H9 (cell line): ENCODE results near the gene CCDC80. TPM values are rescaled to one million over a fixed set of nuclear protein-coding genes. Genes with fewer than 3 reads are reported as not detected.

Experiments used
- DNase-seq: peaks from one replicate; pipeline ENCODE4 v3.0.0-alpha.2; 2017
- H2AFZ ChIP-seq: one replicate; pipeline ENCODE4 v1.6.1; 2013; ENCODE audit warnings: mild to moderate bottlenecking, low read length, control low read depth, moderate library complexity
- H2AK5ac ChIP-seq: 2 replicates; pipeline ENCODE4 v1.6.1; 2013; ENCODE audit warnings: low read length, control low read depth, mixed read lengths; ENCODE audit not compliant: insufficient read length
- H2BK120ac ChIP-seq: one replicate; pipeline ENCODE4 v1.6.1; 2013; ENCODE audit warnings: low read depth, mild to moderate bottlenecking, low read length, control low read depth, inconsistent platforms; ENCODE audit not compliant: poor library complexity, severe bottlenecking
- H2BK12ac ChIP-seq: 2 replicates; pipeline ENCODE4 v1.6.1; 2013; ENCODE audit warnings: low read length, control low read depth, mixed read lengths, low read depth; ENCODE audit not compliant: insufficient read length
- H2BK15ac ChIP-seq: 2 replicates; pipeline ENCODE4 v1.6.1; 2013; ENCODE audit warnings: low read depth, low read length, control low read depth
- H2BK20ac ChIP-seq: one replicate; pipeline ENCODE4 v1.6.1; 2013; ENCODE audit warnings: low read depth, mild to moderate bottlenecking, low read length, control low read depth, inconsistent platforms; ENCODE audit not compliant: poor library complexity, severe bottlenecking
- H2BK5ac ChIP-seq: 2 replicates; pipeline ENCODE4 v1.6.1; 2013; ENCODE audit warnings: low read length, control low read depth, mixed read lengths; ENCODE audit not compliant: insufficient read length
- H3K14ac ChIP-seq: 2 replicates; pipeline ENCODE4 v1.6.1; 2013; ENCODE audit warnings: low read length, control low read depth; ENCODE audit not compliant: insufficient read depth
- H3K18ac ChIP-seq: 2 replicates; pipeline ENCODE4 v1.6.1; 2013; ENCODE audit warnings: low read depth, mild to moderate bottlenecking, mixed read lengths, low read length, control low read depth; ENCODE audit not compliant: insufficient read length
- H3K23ac ChIP-seq: 2 replicates; pipeline ENCODE4 v1.6.1; 2013; ENCODE audit warnings: low read length, control low read depth, mixed read lengths, low read depth; ENCODE audit not compliant: insufficient read length
- H3K23me2 ChIP-seq: 2 replicates; pipeline ENCODE4 v1.6.1; 2013; ENCODE audit warnings: low read depth, mild to moderate bottlenecking, mixed read lengths, low read length, control low read depth; ENCODE audit not compliant: insufficient read length, poor library complexity, severe bottlenecking
- H3K27ac ChIP-seq: 2 replicates; pipeline ENCODE4 v1.5.1; 2013; ENCODE audit warnings: low read length, control low read depth, mixed read lengths, low read depth; ENCODE audit not compliant: insufficient read length
- H3K27me3 ChIP-seq: 2 replicates; pipeline ENCODE4 v1.6.1; 2013; ENCODE audit warnings: low read length, control low read depth, inconsistent platforms; ENCODE audit not compliant: insufficient read depth
- H3K4ac ChIP-seq: 2 replicates; pipeline ENCODE4 v1.6.1; 2013; ENCODE audit warnings: low read depth, mild to moderate bottlenecking, control low read depth, inconsistent platforms, low read length, moderate library complexity
- H3K4me1 ChIP-seq: 2 replicates; pipeline ENCODE4 v1.6.1; 2013; ENCODE audit warnings: low read length, control low read depth, inconsistent platforms; ENCODE audit not compliant: insufficient read depth
- H3K4me2 ChIP-seq: 2 replicates; pipeline ENCODE4 v1.6.1; 2013; ENCODE audit warnings: low read length, control low read depth, mixed read lengths; ENCODE audit not compliant: insufficient read length, insufficient read depth
- H3K56ac ChIP-seq: 2 replicates; pipeline ENCODE4 v1.6.1; 2013; ENCODE audit warnings: low read depth, mild to moderate bottlenecking, mixed read lengths, low read length, control low read depth; ENCODE audit not compliant: insufficient read length
- H3K79me1 ChIP-seq: 2 replicates; pipeline ENCODE4 v1.6.1; 2013; ENCODE audit warnings: low read depth, mild to moderate bottlenecking, moderate library complexity, low read length, control low read depth, inconsistent platforms; ENCODE audit not compliant: insufficient read depth, poor library complexity, severe bottlenecking
- H3K79me2 ChIP-seq: 2 replicates; pipeline ENCODE4 v1.6.1; 2013; ENCODE audit warnings: low read length, control low read depth, inconsistent platforms; ENCODE audit not compliant: insufficient read depth
- H3K9ac ChIP-seq: 2 replicates; pipeline ENCODE4 v1.6.1; 2013; ENCODE audit warnings: low read length, control low read depth, mixed read lengths; ENCODE audit not compliant: insufficient read length; ENCODE audit errors: extremely low read depth
- H3K9me3 ChIP-seq: one replicate; pipeline ENCODE4 v1.6.1; 2013; ENCODE audit warnings: low read depth, low read length, inconsistent platforms; ENCODE audit not compliant: control insufficient read depth
- H3T11ph ChIP-seq: one replicate; pipeline ENCODE4 v1.6.1; 2013; ENCODE audit warnings: mild to moderate bottlenecking, low read length, control low read depth, inconsistent platforms
- H4K20me1 ChIP-seq: one replicate; pipeline ENCODE4 v1.6.1; 2013; ENCODE audit not compliant: control insufficient read depth, insufficient read length, insufficient read depth
- H4K5ac ChIP-seq: 2 replicates; pipeline ENCODE4 v1.6.1; 2013; ENCODE audit warnings: low read depth, mild to moderate bottlenecking, mixed read lengths, low read length, control low read depth; ENCODE audit not compliant: insufficient read length
- H4K8ac ChIP-seq: replicated peaks from 2 replicates; pipeline ENCODE4 v1.6.1; 2013; ENCODE audit warnings: low read length, control low read depth, mixed read lengths, low read depth; ENCODE audit not compliant: insufficient read length
- H4K91ac ChIP-seq: 2 replicates; pipeline ENCODE4 v1.6.1; 2013; ENCODE audit warnings: low read depth, mild to moderate bottlenecking, moderate library complexity, mixed read lengths, low read length, control low read depth; ENCODE audit not compliant: insufficient read length
- H3K27ac Mint-ChIP-seq, 3 experiments: 2 replicates in 2 of 3; 3 replicates in 1 of 3; pipeline ENCODE4 v1.8.0; 2020 to 2021; ENCODE audit warnings: mixed read lengths in 3 of 3, mild to moderate bottlenecking in 1 of 3, moderate library complexity in 1 of 3
- H3K27me3 Mint-ChIP-seq: 2 replicates; pipeline ENCODE4 v1.8.0; 2021; ENCODE audit warnings: low read depth, mild to moderate bottlenecking, moderate library complexity, mixed read lengths
- H3K36me3 Mint-ChIP-seq, 3 experiments: 2 replicates in 2 of 3; 3 replicates in 1 of 3; pipeline ENCODE4 v1.8.0; 2020 to 2021; ENCODE audit warnings: low read depth in 3 of 3, mixed read lengths in 3 of 3; ENCODE audit not compliant: insufficient read depth in 1 of 3
- H3K4me1 Mint-ChIP-seq, 2 experiments: 2 replicates each; pipeline ENCODE4 v1.8.0; 2020; ENCODE audit warnings: mixed read lengths in 2 of 2
- H3K4me3 Mint-ChIP-seq, 2 experiments: 2 replicates in 1 of 2; 3 replicates in 1 of 2; pipeline ENCODE4 v1.8.0; 2020 to 2021; ENCODE audit warnings: mild to moderate bottlenecking in 2 of 2, mixed read lengths in 2 of 2, moderate library complexity in 1 of 2
- H3K9me3 Mint-ChIP-seq, 2 experiments: 2 replicates in 1 of 2; 3 replicates in 1 of 2; pipeline ENCODE4 v1.8.0; 2020; ENCODE audit warnings: mild to moderate bottlenecking in 2 of 2, mixed read lengths in 2 of 2, moderate library complexity in 1 of 2
- total RNA-seq: library from RNA; stranded (reverse); gene quantifications from 2 replicates; pipeline ENCODE4 v1.2.1, GENCODE V29; 2021
- TF ChIP-seq, protein P1 (sequence below): fragments of 200-600 bp; sonication (generic); conservative IDR thresholded peaks from 3 replicates; pipeline ENCODE4 v1.8.0; 2021; ENCODE audit warnings: antibody characterized with exemption, mild to moderate bottlenecking

CCDC80 gene
- total RNA-seq, 1 experiment from 2014 or later: 5.4 TPM

- no peak overlapping the region for H3K18ac ChIP-seq
- H4K5ac ChIP-seq: no peak overlapping the region
- H3K9ac ChIP-seq: no peak overlapping the region
- H3K23ac ChIP-seq: no peak overlapping the region
- H3T11ph ChIP-seq: no peak overlapping the region
- H3K27me3 Mint-ChIP-seq: no peaks in the 10 kb centered on the region
- H3K27me3 ChIP-seq: no peaks in the 10 kb centered on the region
- no peak overlapping the region for H4K91ac ChIP-seq
- TF ChIP-seq, protein P1, sequence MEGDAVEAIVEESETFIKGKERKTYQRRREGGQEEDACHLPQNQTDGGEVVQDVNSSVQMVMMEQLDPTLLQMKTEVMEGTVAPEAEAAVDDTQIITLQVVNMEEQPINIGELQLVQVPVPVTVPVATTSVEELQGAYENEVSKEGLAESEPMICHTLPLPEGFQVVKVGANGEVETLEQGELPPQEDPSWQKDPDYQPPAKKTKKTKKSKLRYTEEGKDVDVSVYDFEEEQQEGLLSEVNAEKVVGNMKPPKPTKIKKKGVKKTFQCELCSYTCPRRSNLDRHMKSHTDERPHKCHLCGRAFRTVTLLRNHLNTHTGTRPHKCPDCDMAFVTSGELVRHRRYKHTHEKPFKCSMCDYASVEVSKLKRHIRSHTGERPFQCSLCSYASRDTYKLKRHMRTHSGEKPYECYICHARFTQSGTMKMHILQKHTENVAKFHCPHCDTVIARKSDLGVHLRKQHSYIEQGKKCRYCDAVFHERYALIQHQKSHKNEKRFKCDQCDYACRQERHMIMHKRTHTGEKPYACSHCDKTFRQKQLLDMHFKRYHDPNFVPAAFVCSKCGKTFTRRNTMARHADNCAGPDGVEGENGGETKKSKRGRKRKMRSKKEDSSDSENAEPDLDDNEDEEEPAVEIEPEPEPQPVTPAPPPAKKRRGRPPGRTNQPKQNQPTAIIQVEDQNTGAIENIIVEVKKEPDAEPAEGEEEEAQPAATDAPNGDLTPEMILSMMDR: no peak
- H4K8ac ChIP-seq: no peak overlapping the region
- H3K14ac ChIP-seq: no peak overlapping the region
- H2BK15ac ChIP-seq: no peak overlapping the region
- H3K27ac ChIP-seq: no peak overlapping the region
- peak overlapping the region; percentile 13 for H3K4me2 ChIP-seq
- H3K4me1 ChIP-seq: no peaks in the 10 kb centered on the region
- peak overlapping the region in 1 of 2 experiments; percentile 90; a peak in 2 of 5 replicates for H3K4me3 Mint-ChIP-seq
- no peak overlapping the region for H2BK20ac ChIP-seq
- peaks cover 5% of the 10 kb centered on the region for H3K23me2 ChIP-seq
- H2BK12ac ChIP-seq: no peak overlapping the region
- peaks cover 27 to 36% of the 10 kb centered on the region in 2 experiments for H3K4me1 Mint-ChIP-seq
- no peak overlapping the region for H2BK120ac ChIP-seq
- H3K27ac Mint-ChIP-seq: peak overlapping the region in 2 of 3 experiments; percentile 19 to 84; a peak in 3 of 7 replicates
- H3K36me3 Mint-ChIP-seq: peaks cover 2 to 29% (median 26%) of the 10 kb centered on the region in 3 experiments; a peak in 6 of 7 replicates
- H2AFZ ChIP-seq: no peak overlapping the region
- H4K20me1 ChIP-seq: no peaks in the 10 kb centered on the region
- H3K79me2 ChIP-seq: no peaks in the 10 kb centered on the region
- no peak overlapping the region for H3K56ac ChIP-seq
- no peak overlapping the region for H2AK5ac ChIP-seq
- no peaks in the 10 kb centered on the region for H3K9me3 ChIP-seq
- H3K79me1 ChIP-seq: no peaks in the 10 kb centered on the region
- no peak overlapping the region for H3K4ac ChIP-seq
- no peak overlapping the region for H2BK5ac ChIP-seq
- no peaks in the 10 kb centered on the region for H3K9me3 Mint-ChIP-seq
- DNase-seq: no peak
Measured at GRCh38 chr3:112564940-112565305, 76.0 kb downstream of the CCDC80 start.
